GM21723 (cell line): ENCODE data around the gene HOXC10.

Source experiments
- ATAC-seq: cut with Tn5 transposase; IDR thresholded peaks from one replicate; pipeline ENCODE4 v1.9.1; 2021; ENCODE audit warnings: mild to moderate bottlenecking, moderate library complexity; ENCODE audit not compliant: unreplicated experiment

The HOXC10 gene

GRCh38 chr12:53984901-53985691, at the start of gene HOXC10:
Gene HOXC10, plus strand, starts transcription at chr12:53985146. Its CDS starts 114 bp downstream, at chr12:53985260.
- ATAC-seq: peak; percentile 65

- ATAC-seq: no peak
Measured at GRCh38 chr12:53935383-53936341, 49.3 kb upstream of the HOXC10 start.

GRCh38 chr12:53937099-53937498, 47.8 kb upstream of the HOXC10 start:
- ATAC-seq: no peak

GRCh38 chr12:53937596-53938325, 47.2 kb upstream of the HOXC10 start:
- no peak for ATAC-seq

GRCh38 chr12:53938326-53939140, 46.4 kb upstream of the HOXC10 start, which contains the start of gene HOXC13:
Gene HOXC13, plus strand, starts transcription at chr12:53938831. Its CDS starts 76 bp downstream, at chr12:53938907.
- ATAC-seq: no peak

- no peak for ATAC-seq
Measured at GRCh38 chr12:53939141-53940108, 45.5 kb upstream of the HOXC10 start.

GRCh38 chr12:53940443-53941014, 44.4 kb upstream of the HOXC10 start:
- no peak for ATAC-seq

- no peak for ATAC-seq
Measured at GRCh38 chr12:53941187-53941586, 43.8 kb upstream of the HOXC10 start.

GRCh38 chr12:53941750-53942149, 43.2 kb upstream of the HOXC10 start:
- no peak for ATAC-seq

GRCh38 chr12:53942467-53942997, 42.4 kb upstream of the HOXC10 start:
- no peak for ATAC-seq

GRCh38 chr12:53944209-53944608, 40.7 kb upstream of the HOXC10 start:
- no peak for ATAC-seq

GRCh38 chr12:53944907-53945847, 39.8 kb upstream of the HOXC10 start:
- no peak for ATAC-seq

- no peak for ATAC-seq
Measured at GRCh38 chr12:53947743-53948142, 37.2 kb upstream of the HOXC10 start.

- no peak for ATAC-seq
Measured at GRCh38 chr12:53948650-53949593, 36.0 kb upstream of the HOXC10 start.

GRCh38 chr12:53949631-53950436, 35.1 kb upstream of the HOXC10 start:
- no peak for ATAC-seq
